Bronchial epithelial cell (primary cell): Measurements from ENCODE around the gene TPT1. TPM values are rescaled to one million over a fixed set of nuclear protein-coding genes. Genes with fewer than 3 reads are reported as not detected.
"Not testable (repeated sequence)": the region's sequence is repeated elsewhere in the genome, so short reads cannot be mapped to it uniquely, and the experiment has no call there.

Experiments
- DNase-seq: peaks from one replicate; pipeline ENCODE4 v3.0.0-alpha.2; 2010; ENCODE audit warnings: low read depth
- FAIRE-seq: peaks from 2 replicates; lab custom pipeline; 2011; peaks lifted over from hg19 to GRCh38; lab: Jason Lieb, UNC
- H3K27me3 ChIP-seq: 2 replicates; pipeline ENCODE4 v1.5.1; 2011; ENCODE audit warnings: low read length; ENCODE audit not compliant: control insufficient read depth, insufficient read depth
- H3K36me3 ChIP-seq: 2 replicates; pipeline ENCODE4 v1.5.1; 2011; ENCODE audit warnings: low read length; ENCODE audit not compliant: control insufficient read depth, insufficient read depth
- H3K4me3 ChIP-seq: 2 replicates; pipeline ENCODE4 v1.5.1; 2011; ENCODE audit warnings: mild to moderate bottlenecking, low read depth, low read length, control low read depth
- CTCF ChIP-seq: IDR thresholded peaks from 2 replicates; pipeline ENCODE4 v1.5.1; 2011; ENCODE audit warnings: mild to moderate bottlenecking, moderate library complexity, low read length, control low read depth, inconsistent platforms; ENCODE audit not compliant: insufficient read depth, severe bottlenecking
- total RNA-seq: library from RNA; depleted of rRNA; stranded (reverse); fragments of >200 nt; gene quantifications from 2 replicates; pipeline ENCODE4 v1.2.1, GENCODE V29; 2014

Gene TPT1
- total RNA-seq, 1 donor from 2014 or later = 7,903 TPM

GRCh38 chr13:45356966-45357672 is 16.1 kb upstream of the TPT1 start:
- Histone ChIP-seq H3K36me3 (peaks cover 20% of the 10 kb centered on the region), H3K4me3 (no peak overlapping the region), H3K27me3 (no peaks in the 10 kb centered on the region)
- FAIRE-seq (peak; percentile 86), DNase-seq (no peak)
- TF ChIP-seq CTCF = no peak

GRCh38 chr13:45353895-45354294 is 12.9 kb upstream of the TPT1 start:
- H3K36me3 ChIP-seq = peaks cover 17% of the 10 kb centered on the region
- DNase-seq = no peak

GRCh38 chr13:45352031-45352430 is 11.0 kb upstream of the TPT1 start:
- H3K36me3 ChIP-seq = peaks cover 14% of the 10 kb centered on the region
- FAIRE-seq (no peak), DNase-seq (peak; percentile 89)
- no peak overlapping the region for H3K4me3 ChIP-seq
- TF ChIP-seq CTCF = no peak
- H3K27me3 ChIP-seq = no peaks in the 10 kb centered on the region

More at GRCh38 chr13:45353895-45354294, 12.9 kb upstream of the TPT1 start:
- H3K27me3 ChIP-seq = no peaks in the 10 kb centered on the region
- no peak overlapping the region for H3K4me3 ChIP-seq
- no peak for FAIRE-seq
- no peak for TF ChIP-seq CTCF

- Histone ChIP-seq H3K4me3 (no peak overlapping the region), H3K36me3 (peaks cover 11% of the 10 kb centered on the region), H3K27me3 (no peaks in the 10 kb centered on the region)
- FAIRE-seq (no peak), DNase-seq (no peak)
- TF ChIP-seq CTCF = no peak
These were observed 9.2 kb upstream of the TPT1 start for GRCh38 chr13:45350152-45350551.

- FAIRE-seq (no peak), DNase-seq (no peak)
- no peak for TF ChIP-seq CTCF
- H3K27me3 ChIP-seq = no peaks in the 10 kb centered on the region
- no peak overlapping the region for H3K4me3 ChIP-seq
- H3K36me3 ChIP-seq = peaks cover 12% of the 10 kb centered on the region
These were observed 8.5 kb upstream of the TPT1 start for GRCh38 chr13:45349438-45349837.

- FAIRE-seq, H3K4me3 ChIP-seq, DNase-seq, H3K27me3 ChIP-seq: not testable (repeated sequence)
- H3K36me3 ChIP-seq = peaks cover 13% of the 10 kb centered on the region
These were observed 3.1 kb upstream of the TPT1 start for GRCh38 chr13:45344064-45344463.

GRCh38 chr13:45343102-45343501 is 2.1 kb upstream of the TPT1 start:
- DNase-seq, FAIRE-seq, H3K4me3 ChIP-seq, H3K27me3 ChIP-seq: not testable (repeated sequence)
- peaks cover 18% of the 10 kb centered on the region for H3K36me3 ChIP-seq

GRCh38 chr13:45342668-45343067 is 1.7 kb upstream of the TPT1 start:
- not testable (repeated sequence) for DNase-seq, H3K4me3 ChIP-seq, H3K27me3 ChIP-seq, FAIRE-seq
- peaks cover 21% of the 10 kb centered on the region for H3K36me3 ChIP-seq
